H4 (cell line): ENCODE data around the gene SLC13A3. TPM values are rescaled to one million over a fixed set of nuclear protein-coding genes. Genes with fewer than 3 reads are reported as not detected.

Experiments
- DNase-seq: peaks from one replicate; pipeline ENCODE4 v3.0.0-alpha.2; 2015; ENCODE audit warnings: low spot score
- total RNA-seq: library from RNA; depleted of rRNA; stranded (reverse); fragments of >200 nt; shearing (Covaris generic); gene quantifications from 2 replicates; pipeline ENCODE4 v1.2.3, GENCODE V29; 2014

SLC13A3 gene
- total RNA-seq, 1 experiment from 2014 or later, result not detected

DNA sequence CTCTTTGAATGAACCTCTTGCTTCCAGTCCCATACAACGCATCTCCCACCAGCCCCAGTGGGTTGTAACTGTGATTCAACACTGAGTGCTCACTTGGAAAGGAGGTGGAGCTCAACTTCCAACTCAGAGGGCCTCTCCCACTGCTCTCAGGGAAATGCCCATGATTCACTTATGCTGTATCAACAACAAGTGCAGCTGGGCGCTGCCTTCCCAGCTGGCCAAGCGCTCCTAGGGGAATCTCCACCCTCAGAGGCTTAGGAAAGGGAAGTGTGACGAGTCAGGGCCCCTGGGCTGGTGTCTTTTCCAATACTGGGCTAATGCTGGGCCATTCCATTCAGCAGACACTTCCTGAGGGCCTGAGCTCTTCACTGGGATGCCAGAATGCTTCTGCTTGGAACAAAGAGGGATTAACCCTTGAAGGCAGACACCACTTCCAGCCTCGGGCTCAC is 92.7 kb downstream of the SLC13A3 start:
- DNase-seq, result peak; percentile 73

DNA sequence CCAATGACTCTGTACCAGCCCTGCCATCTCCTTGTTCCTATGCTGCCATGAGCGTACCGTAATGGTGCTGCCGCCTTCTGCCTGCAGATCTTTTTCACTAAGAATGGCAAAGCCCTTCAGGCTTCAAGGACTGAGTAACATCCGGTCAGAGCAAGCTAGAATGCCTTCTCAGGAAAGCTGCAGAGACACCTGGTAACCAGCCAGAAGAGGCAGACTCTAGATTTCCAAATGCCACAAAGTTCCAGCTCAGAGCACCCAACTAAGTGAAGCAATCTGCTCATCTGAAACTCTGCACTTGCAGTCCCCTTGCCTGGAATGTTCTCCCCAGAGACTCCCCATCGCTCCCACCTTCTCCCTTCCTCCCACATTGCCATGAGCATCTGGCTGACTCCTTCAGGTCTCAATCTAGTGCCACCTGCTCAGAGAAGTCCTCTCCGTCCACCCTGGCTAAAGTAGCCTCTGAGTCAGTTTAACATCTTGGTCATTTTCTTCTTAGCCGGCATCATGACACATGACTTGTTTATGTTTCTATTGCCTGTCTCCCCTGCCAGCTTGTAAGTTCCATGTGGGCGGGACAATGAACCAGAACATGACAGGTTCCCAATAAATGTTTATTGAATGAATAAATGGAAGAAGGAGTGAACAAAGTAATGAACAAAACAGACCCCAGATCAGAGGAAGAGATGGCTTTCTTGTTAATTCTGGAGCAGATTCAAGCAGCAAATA is 93.9 kb downstream of the SLC13A3 start:
- DNase-seq, result peak; percentile 47

DNA sequence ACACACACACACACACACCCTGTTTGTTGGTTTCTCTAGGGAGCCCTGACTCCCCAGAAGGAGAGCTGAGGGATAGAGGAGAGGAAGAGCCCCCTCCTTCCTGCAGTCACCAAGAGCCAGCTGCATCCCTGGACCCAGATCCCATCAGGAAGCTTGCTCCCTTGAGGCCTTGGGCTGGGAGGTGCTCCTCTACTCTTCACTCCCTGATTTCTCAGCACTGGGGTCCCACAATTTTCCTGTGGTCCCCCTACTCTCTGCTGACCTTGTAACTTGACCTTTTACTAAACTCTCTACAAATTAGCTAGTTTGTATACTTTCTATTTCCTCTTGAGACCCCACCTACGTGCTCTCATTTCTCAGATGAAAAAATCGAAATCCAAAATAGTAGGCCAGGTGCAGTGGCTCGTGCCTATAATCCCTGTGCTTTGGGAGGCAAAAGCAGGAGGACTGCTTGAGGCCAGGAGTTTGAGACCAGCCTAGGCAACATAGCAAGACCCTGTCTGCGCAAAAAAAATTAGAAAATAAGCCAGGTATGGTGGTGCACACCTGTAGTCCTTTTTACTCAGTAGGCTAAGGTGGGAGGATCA is 95.8 kb downstream of the SLC13A3 start:
- no peak for DNase-seq

DNA sequence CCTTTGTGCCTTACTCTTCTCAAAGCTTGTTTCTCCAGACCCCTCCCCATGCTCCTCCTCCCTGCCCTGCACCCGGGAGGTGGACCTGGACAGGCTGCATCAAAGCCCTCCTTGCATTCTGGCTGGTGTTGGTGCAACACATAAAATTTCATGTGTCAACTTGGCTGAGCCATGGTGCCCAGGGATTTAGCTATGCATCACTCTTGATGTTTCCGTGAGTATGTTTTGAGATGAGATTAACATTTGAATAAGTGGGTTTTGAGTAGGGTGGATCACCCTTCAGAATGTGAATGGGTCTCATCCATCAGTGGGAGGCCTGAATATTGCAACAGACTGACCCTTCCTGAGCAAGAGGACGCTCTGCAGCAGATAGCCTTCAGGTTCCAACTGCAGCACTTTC is 96.4 kb downstream of the SLC13A3 start:
- DNase-seq, result no peak

DNA sequence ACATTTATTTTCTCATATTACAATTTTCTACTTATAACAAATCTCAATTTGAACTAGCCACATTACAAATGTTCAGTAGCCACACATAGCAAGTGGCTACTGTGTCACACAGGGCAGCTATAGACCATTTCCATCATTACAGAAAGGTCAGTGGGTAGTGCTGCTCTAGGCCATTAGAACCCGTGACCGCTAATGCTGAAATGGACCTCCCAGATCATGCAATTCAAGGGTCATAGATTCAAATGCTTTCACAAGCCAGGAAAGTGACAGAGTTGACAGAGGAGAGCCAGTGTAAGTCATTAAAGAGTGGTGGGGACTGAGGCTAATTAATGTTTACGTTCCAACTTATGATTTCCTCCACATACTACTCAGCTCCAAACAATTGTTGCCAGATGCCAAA is 97.3 kb downstream of the SLC13A3 start:
- DNase-seq, result no peak

DNA sequence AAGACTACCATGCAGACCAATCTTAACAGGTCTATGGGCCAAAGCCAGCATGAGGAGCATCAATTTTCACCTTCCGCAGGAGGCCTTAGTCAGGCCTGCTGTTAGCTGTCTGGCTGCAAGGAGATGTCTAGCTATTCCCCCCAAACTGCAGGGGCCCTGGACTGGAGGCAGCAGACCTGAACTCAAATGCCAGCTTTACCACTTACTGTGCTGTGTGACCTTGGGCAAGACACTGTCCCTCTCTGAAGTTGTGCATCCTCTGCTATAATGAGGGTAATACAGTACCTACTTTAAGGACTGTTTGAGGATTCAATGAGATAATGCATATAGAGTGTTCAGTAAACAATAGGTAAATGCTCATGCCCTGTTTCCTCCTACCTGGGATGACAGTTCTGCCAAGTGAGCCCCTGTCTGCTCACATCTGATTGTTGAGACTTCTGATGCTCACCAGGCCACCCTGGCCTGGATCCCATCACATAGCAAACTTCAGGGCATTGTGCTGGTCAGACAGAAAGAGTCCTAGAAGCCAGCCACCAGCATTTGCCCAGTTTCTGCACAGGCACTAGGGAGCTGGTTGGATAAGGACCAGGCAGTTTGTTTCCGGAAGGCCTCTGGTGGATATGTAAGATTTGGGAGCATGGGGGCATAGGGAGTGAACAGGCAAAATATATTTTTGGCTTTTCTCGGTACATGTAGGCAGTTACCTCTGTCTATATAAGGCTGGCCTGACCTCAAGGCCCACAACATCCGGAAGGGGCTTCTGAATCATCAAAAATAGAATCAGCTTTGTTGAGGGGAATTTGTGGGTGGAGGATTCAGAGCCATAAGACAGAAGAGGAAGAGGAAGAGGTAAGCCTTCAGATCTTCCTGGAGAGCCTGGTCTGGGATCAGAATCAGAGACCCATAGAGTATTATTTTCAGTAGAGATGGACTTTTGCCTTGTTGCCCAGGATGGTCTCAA is 98.5 kb downstream of the SLC13A3 start:
- DNase-seq, result no peak

DNA sequence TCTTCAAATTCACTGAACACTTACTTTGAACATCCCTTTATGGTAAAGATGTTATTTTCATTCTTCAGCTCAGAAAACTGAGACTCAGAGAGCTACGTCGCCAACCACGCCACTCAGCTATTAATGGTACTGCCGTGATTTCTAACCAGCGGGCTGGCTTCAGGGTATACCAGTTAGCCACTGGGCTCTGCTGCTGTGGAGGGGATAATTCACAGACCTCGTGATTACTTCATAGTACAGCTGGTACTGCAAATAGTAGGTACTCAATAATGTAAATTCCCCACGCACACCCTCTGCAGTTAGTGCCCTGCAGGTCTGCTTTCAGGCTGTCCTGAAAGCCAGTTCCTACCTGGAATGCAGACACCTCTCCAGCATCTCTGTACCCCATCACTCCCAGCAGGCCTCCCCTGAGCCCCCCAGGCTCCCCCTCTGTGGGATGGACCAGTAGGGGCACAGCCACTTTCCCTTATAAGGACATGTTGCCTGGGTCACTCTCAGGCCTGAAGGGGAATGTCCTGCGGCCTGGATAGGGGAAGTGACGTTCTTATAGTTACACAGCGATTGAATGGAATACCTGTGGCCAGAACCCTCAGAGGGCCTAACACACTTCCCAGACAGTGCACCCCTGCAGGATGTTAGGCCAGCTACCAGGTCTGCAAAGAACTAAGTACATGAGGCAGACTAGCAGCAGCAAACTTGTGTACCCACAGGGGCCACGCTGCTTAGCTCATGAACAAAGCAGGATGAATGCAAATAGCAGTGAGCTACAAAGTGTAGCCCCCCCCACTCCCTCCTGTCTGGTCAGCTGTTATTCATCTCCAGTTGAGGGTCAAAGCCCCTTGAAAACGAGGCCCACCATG is 99.5 kb downstream of the SLC13A3 start:
- DNase-seq, result no peak

DNA sequence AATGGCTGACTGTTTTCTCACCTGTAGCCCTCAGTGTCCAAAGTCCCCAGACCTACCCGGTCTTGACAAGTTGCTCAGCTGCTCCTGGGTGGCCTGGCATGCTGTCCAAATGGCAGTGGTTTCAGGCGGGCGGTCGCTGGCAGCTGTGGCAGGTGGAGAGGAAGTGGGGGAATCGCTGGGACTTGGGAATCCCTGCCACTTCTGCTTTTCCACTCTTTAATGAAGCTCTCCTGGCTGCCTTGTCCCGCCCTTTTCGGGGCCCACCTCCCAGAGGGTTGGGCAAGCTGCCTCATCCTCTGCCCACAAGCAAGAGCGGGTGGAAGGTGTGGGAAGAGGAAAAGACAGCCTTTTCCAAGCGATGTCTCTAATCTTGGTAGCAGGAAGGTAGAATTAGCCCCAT is 100.8 kb downstream of the SLC13A3 start, which contains the start of gene OCSTAMP:
OCSTAMP (minus strand) TSS at position 194 of the 400 bp plus-strand sequence; CDS start at position 100, 94 bp downstream.
- no peak for DNase-seq

DNA sequence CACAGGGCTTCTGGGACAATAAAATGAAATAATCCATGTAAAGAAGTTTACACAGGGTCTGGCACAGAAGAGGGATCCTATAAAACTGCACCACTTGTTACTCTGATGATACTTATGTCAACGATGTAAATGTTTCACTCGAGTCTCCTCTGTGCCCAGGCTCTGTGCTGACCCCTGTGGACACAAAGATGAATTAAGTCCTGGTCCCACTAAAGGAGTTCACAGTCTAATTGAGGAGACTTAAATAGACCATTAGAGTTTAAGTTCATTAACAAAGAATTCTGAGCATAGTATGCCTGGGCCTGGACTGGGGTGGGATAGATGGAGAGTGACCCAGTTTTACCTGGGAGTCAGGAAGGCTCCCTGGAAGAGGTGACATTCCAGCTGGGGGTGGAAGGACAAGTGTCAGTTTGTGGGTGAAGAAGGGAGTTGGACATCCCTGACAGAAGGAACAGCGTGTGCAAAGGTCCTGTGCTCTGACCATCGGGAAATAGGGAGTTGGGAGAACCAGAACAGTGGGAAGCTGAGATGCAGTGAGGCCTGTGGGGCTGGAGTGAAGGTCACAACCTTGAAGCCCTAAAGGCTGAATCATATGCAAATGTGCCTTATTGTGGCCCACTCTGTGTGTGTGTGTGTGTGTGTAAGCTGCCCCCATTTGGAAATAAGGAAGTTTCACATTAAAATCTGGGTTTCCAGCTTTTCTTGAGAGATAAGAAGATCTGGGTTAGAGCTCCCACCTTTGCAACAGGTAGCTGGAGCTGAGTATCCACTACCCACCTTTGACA is 101.9 kb downstream of the SLC13A3 start:
- no peak for DNase-seq

DNA sequence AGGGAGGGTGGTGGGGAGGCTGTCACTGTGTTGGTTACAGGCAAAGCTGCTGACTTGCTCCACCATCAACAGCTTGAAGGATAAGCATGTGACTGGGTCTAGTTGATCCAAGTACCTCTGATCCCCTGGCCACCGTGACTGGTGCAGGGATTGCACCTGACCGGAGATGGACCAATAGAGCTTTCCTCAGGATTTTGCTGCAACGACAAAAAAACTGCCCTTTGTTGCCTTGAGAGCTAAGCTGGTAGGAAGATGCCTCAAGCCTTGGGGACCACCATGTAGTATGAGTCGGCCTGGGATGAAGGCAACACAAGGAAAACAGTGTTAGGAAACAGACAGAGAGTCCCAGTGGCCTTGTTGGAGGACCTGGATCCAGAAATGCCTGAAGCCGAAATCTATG is 102.6 kb downstream of the SLC13A3 start:
- no peak for DNase-seq

DNA sequence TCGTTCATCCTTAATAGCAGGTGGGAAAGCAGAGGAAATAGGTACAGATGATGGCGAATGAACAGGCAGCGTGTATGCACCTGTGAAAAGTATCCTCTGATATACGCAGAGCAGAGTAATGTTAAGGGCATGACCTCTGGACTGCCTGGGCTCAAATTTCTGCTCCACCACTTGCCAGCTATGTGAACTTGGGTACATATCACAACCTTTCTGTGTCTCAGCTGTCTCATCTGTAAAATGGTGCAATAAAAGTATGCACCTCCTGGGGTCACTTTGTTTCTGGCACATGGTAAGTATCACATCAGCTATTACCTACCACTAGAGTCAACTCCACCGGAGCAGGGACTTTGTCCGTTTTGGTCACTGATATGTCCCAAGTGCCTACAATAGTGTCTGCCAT is 103.3 kb downstream of the SLC13A3 start:
- DNase-seq, result no peak

DNA sequence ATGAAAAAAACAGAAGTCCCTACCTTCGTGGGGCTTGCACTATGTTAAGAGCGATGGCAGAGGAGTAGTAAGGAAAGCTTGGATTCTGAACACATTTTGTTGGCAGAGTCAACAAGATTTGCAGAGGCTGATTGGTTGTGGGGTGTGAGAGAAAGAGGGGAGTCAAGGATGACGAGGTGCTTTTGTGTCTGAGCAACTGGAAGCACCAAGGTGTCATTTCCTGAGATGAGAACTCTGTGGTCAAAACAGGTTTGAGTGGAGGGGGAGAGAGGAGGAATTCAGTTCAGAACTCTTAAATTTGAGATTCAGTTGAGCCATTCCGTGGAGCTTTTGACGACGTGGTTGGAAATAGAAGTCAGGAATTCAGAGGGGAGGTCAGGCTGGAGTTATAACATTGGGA is 104.3 kb downstream of the SLC13A3 start:
- DNase-seq, result no peak

DNA sequence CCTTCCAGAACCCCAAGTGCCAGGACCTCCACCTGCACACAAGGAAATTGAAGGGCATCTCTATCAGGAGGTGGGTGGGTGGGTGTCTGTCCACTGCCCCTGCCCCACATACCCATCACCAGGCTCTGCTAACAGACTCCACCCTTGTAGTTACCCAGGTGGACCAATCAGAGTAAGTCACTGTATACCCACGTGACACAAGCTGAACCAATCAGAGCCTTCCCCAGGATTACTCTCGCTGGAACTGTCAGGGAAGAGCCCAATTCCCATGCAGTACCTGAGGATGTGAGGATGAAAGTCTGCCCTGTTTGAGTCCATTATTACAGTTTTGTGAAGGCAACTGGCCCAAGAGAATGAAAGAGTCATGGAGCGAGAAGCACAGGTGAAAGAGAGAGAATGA is 105.0 kb downstream of the SLC13A3 start:
- no peak for DNase-seq

DNA sequence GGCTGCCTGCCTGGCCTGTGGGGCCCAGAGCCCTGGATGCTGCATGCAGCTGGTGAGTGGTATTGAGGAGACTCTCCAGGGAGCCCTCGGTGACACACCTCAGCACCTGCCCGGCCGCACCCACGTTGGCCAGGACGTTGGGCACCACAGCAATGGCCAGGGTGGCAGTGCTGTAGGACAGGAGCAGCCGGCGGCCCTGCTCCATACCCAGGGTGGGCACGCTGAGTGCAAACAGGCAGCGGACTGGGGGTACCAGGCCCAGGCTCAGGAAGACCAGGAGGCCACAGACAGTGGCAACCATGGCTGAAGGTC is 105.5 kb downstream of the SLC13A3 start:
- no peak for DNase-seq

DNA sequence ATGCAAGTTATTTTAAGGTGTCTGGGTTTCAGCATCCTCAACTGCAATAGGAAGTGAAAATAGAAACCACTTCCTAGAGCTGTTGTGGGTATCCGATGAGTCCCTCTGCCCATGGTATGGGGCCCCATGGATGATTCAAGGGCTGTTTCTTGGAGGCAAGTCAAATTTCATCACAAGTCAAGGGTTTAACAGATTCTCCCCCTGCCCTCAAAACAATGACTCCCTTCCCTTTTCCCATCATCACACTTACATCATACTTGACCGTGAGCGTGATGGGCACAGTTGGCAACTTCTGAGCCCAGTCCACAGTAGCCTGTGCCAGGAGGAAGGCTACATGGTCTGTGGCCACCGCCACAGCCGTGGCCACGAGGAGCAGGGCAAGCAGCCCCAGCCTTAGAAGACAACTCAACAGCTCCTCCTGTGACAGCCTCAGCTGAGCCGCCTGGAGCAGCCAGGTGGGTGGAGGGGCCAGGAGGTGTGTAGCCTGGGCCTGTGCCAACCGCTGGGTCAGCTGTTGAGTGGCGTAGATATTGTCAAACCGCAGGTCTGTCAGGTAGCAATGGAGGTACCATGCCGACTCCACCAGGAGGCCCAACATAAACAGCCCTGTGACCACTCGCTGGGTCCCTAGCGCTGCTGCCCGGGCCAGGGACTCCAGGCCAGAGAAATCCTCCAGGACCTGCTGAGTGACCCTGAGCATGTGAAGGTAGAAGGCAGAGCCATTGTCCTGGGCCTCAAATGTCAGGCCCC is 106.0 kb downstream of the SLC13A3 start:
- no peak for DNase-seq

DNA sequence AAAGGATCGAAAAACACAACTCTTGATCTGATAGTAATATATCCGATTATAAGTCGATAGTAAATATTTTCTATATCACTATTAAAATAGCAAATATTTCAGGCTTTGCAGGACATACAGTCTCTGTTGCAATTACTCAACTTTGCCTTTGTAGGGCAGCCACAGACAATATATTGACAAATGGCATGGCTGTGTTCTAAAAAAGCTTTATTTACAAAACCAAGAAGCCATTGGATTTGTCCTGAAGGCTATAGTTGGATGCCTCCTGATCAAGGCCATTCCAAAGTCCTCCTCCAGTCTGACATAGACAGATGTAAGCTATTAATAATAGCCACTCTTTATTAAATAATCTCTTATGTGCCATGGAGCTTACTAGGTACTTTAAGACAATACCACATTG is 106.7 kb downstream of the SLC13A3 start:
- no peak for DNase-seq

DNA sequence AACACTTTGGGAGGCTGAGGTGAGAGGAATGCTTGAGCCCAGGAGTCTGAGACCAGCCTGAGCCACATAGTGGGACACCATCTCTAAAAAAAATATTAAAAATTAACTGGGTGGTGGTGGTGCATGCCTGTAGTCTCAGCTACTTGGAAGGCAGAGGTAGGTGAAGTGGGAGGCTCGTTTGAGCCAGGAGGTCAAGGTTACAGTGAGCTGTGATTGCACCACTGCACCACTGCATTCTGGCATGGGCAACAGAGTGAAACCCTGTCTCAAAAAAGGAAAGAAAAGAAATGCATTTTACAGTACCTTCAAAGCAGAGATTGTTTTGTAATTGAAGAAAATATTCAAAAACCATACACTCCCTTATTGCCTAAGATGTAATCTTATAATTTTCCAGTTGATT is 107.3 kb downstream of the SLC13A3 start:
- DNase-seq, result no peak

DNA sequence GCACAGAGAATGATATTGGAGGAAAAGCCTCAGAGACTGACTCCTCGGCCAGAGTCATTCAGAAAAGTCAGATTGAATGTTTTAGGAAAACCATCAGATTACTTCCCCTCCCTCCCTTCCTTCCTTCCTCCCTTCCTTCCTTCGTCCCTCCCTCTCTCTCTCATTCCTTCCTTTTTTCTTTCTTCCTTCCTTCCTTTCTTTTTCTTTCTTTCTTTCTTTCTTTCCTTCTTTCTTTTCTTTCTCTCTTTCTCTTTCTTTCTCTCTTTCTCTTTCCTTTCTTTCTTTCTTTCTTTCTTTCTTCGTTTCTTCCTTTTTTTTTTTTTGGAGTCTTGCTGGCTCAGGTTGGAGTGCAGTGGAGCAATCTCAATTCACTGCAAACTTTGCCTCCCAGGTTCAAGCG is 108.2 kb downstream of the SLC13A3 start:
- DNase-seq, result no peak

DNA sequence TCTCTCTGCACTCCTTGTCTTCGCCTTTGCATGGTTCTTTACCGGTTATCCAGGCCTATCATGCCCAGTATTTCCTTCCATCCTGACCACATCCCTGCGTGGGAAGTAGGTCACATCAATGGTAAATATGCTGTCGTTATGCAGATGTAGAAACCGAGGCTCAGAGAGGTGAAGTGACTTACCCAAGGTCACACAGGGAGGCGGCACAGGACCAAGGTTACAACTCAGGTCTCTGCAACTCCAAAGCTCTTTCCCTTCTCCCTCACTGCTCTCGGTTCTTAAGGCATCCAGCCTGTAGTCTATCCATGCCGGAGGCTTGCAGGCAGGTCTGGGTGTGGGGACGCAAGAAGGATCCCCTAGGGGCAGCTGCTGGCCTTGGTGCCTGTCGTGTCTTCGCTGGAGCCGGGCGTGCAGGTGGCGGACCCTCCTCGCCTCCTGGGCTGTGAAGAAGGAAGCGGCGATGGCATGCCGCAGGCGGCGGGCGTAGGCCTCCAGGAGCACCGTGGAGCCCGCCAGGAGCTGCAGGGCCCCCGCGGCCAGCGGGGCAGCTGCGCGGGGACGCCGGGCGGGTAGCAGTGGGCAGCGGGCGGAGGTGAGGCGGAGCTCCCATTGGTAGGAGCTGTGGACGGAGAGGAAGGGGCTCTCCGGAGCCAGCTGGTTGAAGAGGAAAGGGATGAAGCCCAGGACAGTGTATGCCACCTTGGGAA is 109.9 kb downstream of the SLC13A3 start:
- no peak for DNase-seq
